ENCODE data around the gene MYO3B. TPM values are rescaled to one million over a fixed set of nuclear protein-coding genes. Genes with fewer than 3 reads are reported as not detected.

The MYO3B gene
- total RNA-seq, 4 donors from 2014 or later, result 0.48 TPM; not detected in 3

DNA sequence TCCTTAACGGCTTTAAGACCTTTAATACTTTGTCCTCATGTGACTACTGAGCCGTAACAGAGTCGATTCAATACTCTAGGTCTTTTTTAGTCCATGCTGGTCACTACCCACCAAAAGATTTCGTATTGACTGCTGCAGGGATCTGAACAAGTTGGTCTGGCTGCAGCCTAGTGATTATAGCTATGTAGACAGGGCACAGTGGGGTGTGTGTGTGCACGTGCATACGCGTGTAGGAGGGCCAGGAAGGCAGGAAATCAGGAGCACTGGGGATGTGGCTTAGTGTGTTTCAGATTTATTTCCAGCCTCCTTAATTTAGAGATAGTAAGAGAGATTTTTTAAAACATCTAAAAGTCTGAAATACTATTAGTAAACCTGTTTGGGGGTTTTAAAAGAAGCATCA, 161.4 kb downstream of the MYO3B start:
- no peaks in the 10 kb centered on the region for H3K27me3 ChIP-seq
- no peak overlapping the region for H3K27ac ChIP-seq
- H3K4me1 ChIP-seq, result no peaks in the 10 kb centered on the region
- no peak for TF ChIP-seq POLR2A (IDR thresholded peaks at IDR 0.05)
- no peak for TF ChIP-seq EP300 (IDR thresholded peaks at IDR 0.05; ENCODE audit: low read depth)
- no peak for TF ChIP-seq CTCF (IDR thresholded peaks at IDR 0.05)
- TF ChIP-seq POLR2AphosphoS5 (IDR thresholded peaks at IDR 0.05), result no peak
- in situ Hi-C loops (cut with MboI; ENCODE audit: low pct_ligation_motif_present in 1 of 4, low pct_unique_long_range_greater_than_20kb in 1 of 4, low sequenced_read_pairs in 3 of 4) (no loop called here), intact Hi-C loops (cut with DNase I; ENCODE audit: low total_unique reads) (no loop called here)
- H3K4me3 ChIP-seq, result no peak overlapping the region
- WGBS, 2 donors (ENCODE audit: low coverage in 1 of 2), result 72% methylated on average over 7 of the region's 7 CpGs; no CpG with 5 or more reads in 1 of the 2 donors
- no peaks in the 10 kb centered on the region for H3K9me3 ChIP-seq
- no peak for DNase-seq
- H3K36me3 ChIP-seq, result no peaks in the 10 kb centered on the region

GRCh38 chr2:170339750-170340692, 162.1 kb downstream of the MYO3B start:
- in situ Hi-C loops (cut with MboI; ENCODE audit: low pct_ligation_motif_present in 1 of 4, low pct_unique_long_range_greater_than_20kb in 1 of 4, low sequenced_read_pairs in 3 of 4), result no loop called here

DNA sequence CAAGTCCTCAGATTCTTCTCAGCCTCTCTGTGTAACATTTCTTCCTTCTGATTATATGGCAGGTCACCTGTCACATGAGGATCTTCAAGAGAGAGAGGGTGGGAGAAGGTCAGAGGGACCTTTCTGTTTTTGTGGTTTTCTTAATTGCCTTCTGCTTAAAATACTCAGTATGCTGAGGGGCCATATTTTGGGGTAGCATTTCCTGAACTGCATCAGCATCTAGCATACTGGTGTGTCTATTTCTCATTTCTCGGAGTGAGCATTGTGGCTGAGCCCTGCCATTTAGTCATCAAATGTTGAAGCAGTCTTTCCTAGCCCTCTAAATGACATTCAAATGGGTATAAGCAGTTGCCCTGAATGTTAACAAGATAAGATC, 162.7 kb downstream of the MYO3B start:
- Histone ChIP-seq H3K4me1 (no peaks in the 10 kb centered on the region), H3K4me3 (no peak overlapping the region), H3K27ac (no peak overlapping the region), H3K36me3 (no peaks in the 10 kb centered on the region), H3K27me3 (no peaks in the 10 kb centered on the region), H3K9me3 (no peaks in the 10 kb centered on the region)
- intact Hi-C loops (cut with DNase I; ENCODE audit: low total_unique reads), result no loop called here
- no peak for DNase-seq
- in situ Hi-C loops (cut with MboI; ENCODE audit: low pct_ligation_motif_present in 1 of 4, low pct_unique_long_range_greater_than_20kb in 1 of 4, low sequenced_read_pairs in 3 of 4), result no loop called here
- 87 to 100% methylated on average over 1 of the region's 1 CpG for WGBS, 2 donors (ENCODE audit: low coverage in 1 of 2)
- TF ChIP-seq POLR2A (IDR thresholded peaks at IDR 0.05) (no peak), CTCF (IDR thresholded peaks at IDR 0.05) (no peak), POLR2AphosphoS5 (IDR thresholded peaks at IDR 0.05) (no peak)

More at GRCh38 chr2:170339750-170340692, 162.1 kb downstream of the MYO3B start:
- no peaks in the 10 kb centered on the region for H3K36me3 ChIP-seq
- no peak for DNase-seq
- H3K27me3 ChIP-seq, result no peaks in the 10 kb centered on the region
- intact Hi-C loops (cut with DNase I; ENCODE audit: low total_unique reads), result no loop called here
- no peaks in the 10 kb centered on the region for H3K9me3 ChIP-seq
- TF ChIP-seq CTCF (IDR thresholded peaks at IDR 0.05), result no peak
- TF ChIP-seq POLR2AphosphoS5 (IDR thresholded peaks at IDR 0.05), result no peak
- TF ChIP-seq POLR2A (IDR thresholded peaks at IDR 0.05), result no peak
- no peak for TF ChIP-seq EP300 (IDR thresholded peaks at IDR 0.05; ENCODE audit: low read depth)
- H3K27ac ChIP-seq, result no peak overlapping the region
- no peak overlapping the region for H3K4me3 ChIP-seq
- no peaks in the 10 kb centered on the region for H3K4me1 ChIP-seq
- WGBS, 2 donors (ENCODE audit: low coverage in 1 of 2), result 49 to 63% methylated on average over 4 to 5 of the region's 5 CpGs

DNA sequence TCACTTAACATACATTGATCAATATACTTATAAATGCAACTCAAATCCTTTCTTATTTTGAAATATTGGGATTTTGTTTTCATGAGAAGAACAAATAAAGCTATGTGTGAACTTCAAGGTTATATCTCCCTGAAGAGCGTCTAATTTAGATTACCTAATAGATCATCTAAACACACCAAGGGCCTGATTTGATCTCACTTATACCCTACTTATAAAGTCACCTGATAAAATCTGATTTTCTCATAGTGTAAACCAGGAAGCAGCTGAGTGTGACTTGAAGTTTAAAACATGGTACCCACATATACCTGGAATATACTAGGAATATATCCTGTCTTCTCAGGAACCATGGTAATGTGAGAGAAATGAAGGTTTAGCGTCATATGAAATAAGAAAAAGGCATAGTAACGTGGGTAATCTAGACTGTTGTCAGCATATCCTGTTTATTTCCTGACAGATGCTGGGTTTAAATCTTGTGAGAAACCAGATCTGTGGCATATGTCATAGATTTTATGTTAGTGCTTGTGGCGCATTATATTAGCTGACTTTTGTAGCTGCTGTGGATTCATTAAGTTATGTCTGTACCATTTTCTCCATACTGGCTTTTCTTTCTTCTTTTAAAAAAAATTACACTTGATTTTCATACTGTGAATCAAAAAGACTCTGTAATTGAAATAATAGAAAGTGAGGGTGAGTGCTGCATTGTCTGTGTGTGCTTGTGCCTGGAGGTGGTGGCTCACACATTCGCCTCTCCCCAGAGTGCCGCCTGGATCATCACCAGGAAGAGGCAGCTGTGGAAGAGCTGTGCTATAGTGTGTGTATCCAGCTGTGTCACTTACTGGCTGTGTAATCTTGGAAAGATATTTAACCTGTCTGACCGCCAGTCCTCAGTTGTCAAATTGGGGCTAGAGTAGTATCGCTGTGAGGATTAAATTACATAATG, 164.0 kb downstream of the MYO3B start:
- no peak for DNase-seq
- no peak overlapping the region for H3K4me3 ChIP-seq
- intact Hi-C loops (cut with DNase I; ENCODE audit: low total_unique reads), result no loop called here
- H3K27ac ChIP-seq, result no peak overlapping the region
- 62 to 81% methylated on average over 6 to 8 of the region's 8 CpGs for WGBS, 2 donors (ENCODE audit: low coverage in 1 of 2)
- TF ChIP-seq EP300 (IDR thresholded peaks at IDR 0.05; ENCODE audit: low read depth) (no peak), CTCF (IDR thresholded peaks at IDR 0.05) (no peak), POLR2AphosphoS5 (IDR thresholded peaks at IDR 0.05) (no peak), POLR2A (IDR thresholded peaks at IDR 0.05) (no peak)
- no peaks in the 10 kb centered on the region for H3K4me1 ChIP-seq
- in situ Hi-C loops (cut with MboI; ENCODE audit: low pct_ligation_motif_present in 1 of 4, low pct_unique_long_range_greater_than_20kb in 1 of 4, low sequenced_read_pairs in 3 of 4), result no loop called here
- H3K27me3 ChIP-seq, result no peaks in the 10 kb centered on the region
- H3K9me3 ChIP-seq, result no peaks in the 10 kb centered on the region
- no peaks in the 10 kb centered on the region for H3K36me3 ChIP-seq
